HEK293 (cell line): Measurements from ENCODE around the gene EXOC2.

Source experiments
- CTCF ChIA-PET: fragments of 350-600 bp; formaldehyde crosslinking; extraction: SDS; loops from one replicate; lab custom pipeline; 2021; ENCODE audit warnings: antibody characterized with exemption; lab: Yijun Ruan, JAX
- POLR2A ChIA-PET: fragments of 300-600 bp; formaldehyde crosslinking; extraction: SDS; loops from one replicate; lab custom pipeline; 2020; ENCODE audit warnings: antibody characterized with exemption, inconsistent platforms; lab: Yijun Ruan, JAX
- H3K27ac ChIP-seq: fragments of 200-500 bp; sonication (Bioruptor generic); 2 replicates; pipeline ENCODE4 v1.5.1; 2014; ENCODE audit warnings: low read depth, low read length, control low read depth, inconsistent platforms; ENCODE audit errors: extremely low read depth
- H3K36me3 ChIP-seq, 2 experiments: fragments of 200-500 bp in 1 of 2; sonication (Bioruptor generic) in 1 of 2; 1 replicate in 1 of 2; 2 replicates in 1 of 2; pipeline ENCODE4 v1.5.1; 2014 to 2017; ENCODE audit warnings: inconsistent platforms in 2 of 2, low read length in 2 of 2; ENCODE audit not compliant: control insufficient read depth in 2 of 2, insufficient read depth in 1 of 2
- H3K4me1 ChIP-seq: fragments of 200-500 bp; sonication (Bioruptor generic); 2 replicates; pipeline ENCODE4 v1.5.1; 2014; ENCODE audit warnings: mild to moderate bottlenecking, low read length, inconsistent platforms; ENCODE audit not compliant: control insufficient read depth, insufficient read depth
- H3K4me3 ChIP-seq: 2 replicates; pipeline ENCODE4 v1.5.1; 2011; ENCODE audit warnings: low read depth, mild to moderate bottlenecking, control low read depth, low read length, moderate library complexity
- H3K9me3 ChIP-seq: fragments of 200-500 bp; sonication (Bioruptor generic); 2 replicates; pipeline ENCODE4 v1.5.1; 2014; ENCODE audit warnings: low read depth, low read length, inconsistent platforms; ENCODE audit not compliant: control insufficient read depth, insufficient read depth
- PRDM1 ChIP-seq: fragments of 450-650 bp; formaldehyde crosslinking; IDR thresholded peaks from 2 replicates; pipeline ENCODE4; 2016; ENCODE audit warnings: missing biosample characterization, missing genetic modification characterization
- SETDB1 ChIP-seq: IDR thresholded peaks from one replicate; pipeline ENCODE4 v1.6.1; 2017; ENCODE audit warnings: mild to moderate bottlenecking, low read length, moderate library complexity, mixed read lengths; ENCODE audit not compliant: insufficient read length
- SP7 ChIP-seq: fragments of 450-650 bp; formaldehyde crosslinking; IDR thresholded peaks from 2 replicates; pipeline ENCODE4 v1.5.1; 2016; ENCODE audit warnings: missing biosample characterization, missing genetic modification characterization
- YY1 ChIP-seq: fragments of 450-650 bp; formaldehyde crosslinking; IDR thresholded peaks from 2 replicates; pipeline ENCODE4 v1.5.1; 2018; ENCODE audit warnings: missing biosample characterization, missing genetic modification characterization
- ZBTB8A ChIP-seq: fragments of 450-650 bp; formaldehyde crosslinking; IDR thresholded peaks from 2 replicates; pipeline ENCODE4 v1.5.1; 2016; ENCODE audit warnings: missing biosample characterization, missing genetic modification characterization
- ZNF157 ChIP-seq: fragments of 450-650 bp; formaldehyde crosslinking; IDR thresholded peaks from 2 replicates; pipeline ENCODE4 v1.5.1; 2016; ENCODE audit warnings: missing biosample characterization, missing genetic modification characterization
- ZNF16 ChIP-seq: fragments of 450-650 bp; formaldehyde crosslinking; IDR thresholded peaks from 2 replicates; pipeline ENCODE4 v1.5.1; 2016; ENCODE audit warnings: low read depth, missing biosample characterization, missing genetic modification characterization
- ZNF211 ChIP-seq: fragments of 450-650 bp; formaldehyde crosslinking; IDR thresholded peaks from 2 replicates; pipeline ENCODE4 v1.5.1; 2016; ENCODE audit warnings: low read depth, missing biosample characterization, missing genetic modification characterization
- ZNF223 ChIP-seq: fragments of 450-650 bp; formaldehyde crosslinking; IDR thresholded peaks from 2 replicates; pipeline ENCODE4 v1.5.1; 2016; ENCODE audit warnings: missing biosample characterization, missing genetic modification characterization
- ZNF24 ChIP-seq: fragments of 450-650 bp; formaldehyde crosslinking; IDR thresholded peaks from 2 replicates; pipeline ENCODE4 v1.5.1; 2016; ENCODE audit warnings: missing biosample characterization, missing genetic modification characterization
- ZNF426 ChIP-seq: fragments of 450-650 bp; formaldehyde crosslinking; IDR thresholded peaks from 2 replicates; pipeline ENCODE4 v1.5.1; 2017; ENCODE audit warnings: missing biosample characterization, missing genetic modification characterization, mild to moderate bottlenecking, inconsistent platforms, moderate library complexity
- ZNF510 ChIP-seq: fragments of 450-650 bp; formaldehyde crosslinking; IDR thresholded peaks from 2 replicates; pipeline ENCODE4 v1.5.1; 2018; ENCODE audit warnings: mild to moderate bottlenecking, missing genetic modification characterization, missing biosample characterization; ENCODE audit not compliant: insufficient replicate concordance
- ZNF521 ChIP-seq: fragments of 450-650 bp; formaldehyde crosslinking; IDR thresholded peaks from 2 replicates; pipeline ENCODE4 v1.5.1; 2017; ENCODE audit warnings: missing biosample characterization, mild to moderate bottlenecking, missing genetic modification characterization
- ZNF621 ChIP-seq: fragments of 450-650 bp; formaldehyde crosslinking; IDR thresholded peaks from 2 replicates; pipeline ENCODE4 v1.5.1; 2017; ENCODE audit warnings: missing biosample characterization, missing genetic modification characterization
- ZNF791 ChIP-seq: fragments of 450-650 bp; formaldehyde crosslinking; IDR thresholded peaks from 2 replicates; pipeline ENCODE4 v1.5.1; 2016; ENCODE audit warnings: missing biosample characterization, missing genetic modification characterization
- ZXDB ChIP-seq: fragments of 450-650 bp; formaldehyde crosslinking; IDR thresholded peaks from 2 replicates; pipeline ENCODE4 v1.5.1; 2016; ENCODE audit warnings: missing biosample characterization, missing genetic modification characterization
- TF ChIP-seq, protein P1 (sequence below): fragments of 450-650 bp; formaldehyde crosslinking; IDR thresholded peaks from 2 replicates; pipeline ENCODE4 v1.5.1; 2016; ENCODE audit warnings: missing biosample characterization, missing genetic modification characterization
- TF ChIP-seq, protein P2 (sequence below): fragments of 450-650 bp; formaldehyde crosslinking; IDR thresholded peaks from 2 replicates; pipeline ENCODE4 v1.5.1; 2016; ENCODE audit warnings: missing biosample characterization, missing genetic modification characterization
- TF ChIP-seq, protein P3 (sequence below): fragments of 450-650 bp; formaldehyde crosslinking; IDR thresholded peaks from 2 replicates; pipeline ENCODE4 v1.5.1; 2016; ENCODE audit warnings: missing biosample characterization, missing genetic modification characterization, low read depth

The EXOC2 gene

DNA sequence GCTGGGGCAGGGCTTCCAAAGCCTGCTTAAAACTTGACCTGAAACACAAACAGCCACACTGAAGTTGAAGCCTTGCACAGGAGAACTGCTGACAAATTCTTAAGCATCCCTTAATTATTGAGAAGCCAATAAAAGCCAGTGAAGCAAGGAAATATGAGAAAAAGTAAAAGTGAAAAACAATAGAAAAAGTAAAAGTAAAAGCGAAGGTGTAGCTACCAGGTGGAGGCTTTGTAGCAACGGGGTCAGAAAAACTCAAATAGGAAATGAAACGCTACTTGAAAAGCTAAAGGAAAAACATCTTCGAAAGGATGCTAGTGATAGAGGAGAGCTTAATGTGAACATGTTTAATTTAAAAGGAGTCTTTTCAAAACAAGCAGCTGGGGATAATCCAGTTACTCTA is 203.9 kb downstream of the EXOC2 start:
- H3K36me3 ChIP-seq = peaks cover 0 to 34% of the 10 kb centered on the region in 2 experiments; a peak in 1 of 3 replicates
- no peak overlapping the region for H3K4me3 ChIP-seq
- TF ChIP-seq PRDM1 (tag by site-specific recombination) = peak; percentile 71
- no peak for TF ChIP-seq ZNF16
- ChIA-PET CTCF (interaction anchor here (1.1 kb wide), 1 partner anchor 80 kb away, joined by 3 read pairs; no protein-coding TSS in a partner anchor), POLR2A (no interaction called here)
- H3K27ac ChIP-seq = no peak overlapping the region
- no peaks in the 10 kb centered on the region for H3K4me1 ChIP-seq
- H3K9me3 ChIP-seq = no peaks in the 10 kb centered on the region

GRCh38 chr6:487956-488355 is 205.0 kb downstream of the EXOC2 start:
- H3K4me1 ChIP-seq = no peaks in the 10 kb centered on the region
- no peak overlapping the region for H3K27ac ChIP-seq
- H3K9me3 ChIP-seq = 0 out of 2 replicates have a peak, but pooled peaks cover 3% of the 10 kb centered on the region
- H3K4me3 ChIP-seq = no peak overlapping the region
- ChIA-PET POLR2A (no interaction called here), CTCF (no interaction called here)
- peaks cover 0 to 34% of the 10 kb centered on the region in 2 experiments; a peak in 1 of 3 replicates for H3K36me3 ChIP-seq
- no peak for TF ChIP-seq ZNF426 (tag by site-specific recombination)
- no peak for TF ChIP-seq ZNF621 (tag by site-specific recombination)
- no peak for TF ChIP-seq ZXDB (tag by site-specific recombination)
- TF ChIP-seq SP7 (tag by site-specific recombination) = no peak
- no peak for TF ChIP-seq ZNF223 (tag by site-specific recombination)
- TF ChIP-seq ZNF157 = no peak
- TF ChIP-seq YY1 (tag by site-specific recombination) = no peak
- TF ChIP-seq, protein P1, sequence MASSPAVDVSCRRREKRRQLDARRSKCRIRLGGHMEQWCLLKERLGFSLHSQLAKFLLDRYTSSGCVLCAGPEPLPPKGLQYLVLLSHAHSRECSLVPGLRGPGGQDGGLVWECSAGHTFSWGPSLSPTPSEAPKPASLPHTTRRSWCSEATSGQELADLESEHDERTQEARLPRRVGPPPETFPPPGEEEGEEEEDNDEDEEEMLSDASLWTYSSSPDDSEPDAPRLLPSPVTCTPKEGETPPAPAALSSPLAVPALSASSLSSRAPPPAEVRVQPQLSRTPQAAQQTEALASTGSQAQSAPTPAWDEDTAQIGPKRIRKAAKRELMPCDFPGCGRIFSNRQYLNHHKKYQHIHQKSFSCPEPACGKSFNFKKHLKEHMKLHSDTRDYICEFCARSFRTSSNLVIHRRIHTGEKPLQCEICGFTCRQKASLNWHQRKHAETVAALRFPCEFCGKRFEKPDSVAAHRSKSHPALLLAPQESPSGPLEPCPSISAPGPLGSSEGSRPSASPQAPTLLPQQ (tag by site-specific recombination) = no peak
- TF ChIP-seq, protein P2, sequence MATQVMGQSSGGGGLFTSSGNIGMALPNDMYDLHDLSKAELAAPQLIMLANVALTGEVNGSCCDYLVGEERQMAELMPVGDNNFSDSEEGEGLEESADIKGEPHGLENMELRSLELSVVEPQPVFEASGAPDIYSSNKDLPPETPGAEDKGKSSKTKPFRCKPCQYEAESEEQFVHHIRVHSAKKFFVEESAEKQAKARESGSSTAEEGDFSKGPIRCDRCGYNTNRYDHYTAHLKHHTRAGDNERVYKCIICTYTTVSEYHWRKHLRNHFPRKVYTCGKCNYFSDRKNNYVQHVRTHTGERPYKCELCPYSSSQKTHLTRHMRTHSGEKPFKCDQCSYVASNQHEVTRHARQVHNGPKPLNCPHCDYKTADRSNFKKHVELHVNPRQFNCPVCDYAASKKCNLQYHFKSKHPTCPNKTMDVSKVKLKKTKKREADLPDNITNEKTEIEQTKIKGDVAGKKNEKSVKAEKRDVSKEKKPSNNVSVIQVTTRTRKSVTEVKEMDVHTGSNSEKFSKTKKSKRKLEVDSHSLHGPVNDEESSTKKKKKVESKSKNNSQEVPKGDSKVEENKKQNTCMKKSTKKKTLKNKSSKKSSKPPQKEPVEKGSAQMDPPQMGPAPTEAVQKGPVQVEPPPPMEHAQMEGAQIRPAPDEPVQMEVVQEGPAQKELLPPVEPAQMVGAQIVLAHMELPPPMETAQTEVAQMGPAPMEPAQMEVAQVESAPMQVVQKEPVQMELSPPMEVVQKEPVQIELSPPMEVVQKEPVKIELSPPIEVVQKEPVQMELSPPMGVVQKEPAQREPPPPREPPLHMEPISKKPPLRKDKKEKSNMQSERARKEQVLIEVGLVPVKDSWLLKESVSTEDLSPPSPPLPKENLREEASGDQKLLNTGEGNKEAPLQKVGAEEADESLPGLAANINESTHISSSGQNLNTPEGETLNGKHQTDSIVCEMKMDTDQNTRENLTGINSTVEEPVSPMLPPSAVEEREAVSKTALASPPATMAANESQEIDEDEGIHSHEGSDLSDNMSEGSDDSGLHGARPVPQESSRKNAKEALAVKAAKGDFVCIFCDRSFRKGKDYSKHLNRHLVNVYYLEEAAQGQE (tag by site-specific recombination) = no peak
- TF ChIP-seq ZNF211 = no peak
- TF ChIP-seq ZBTB8A = no peak
- no peak for TF ChIP-seq ZNF510 (tag by site-specific recombination)
- TF ChIP-seq, protein P3, sequence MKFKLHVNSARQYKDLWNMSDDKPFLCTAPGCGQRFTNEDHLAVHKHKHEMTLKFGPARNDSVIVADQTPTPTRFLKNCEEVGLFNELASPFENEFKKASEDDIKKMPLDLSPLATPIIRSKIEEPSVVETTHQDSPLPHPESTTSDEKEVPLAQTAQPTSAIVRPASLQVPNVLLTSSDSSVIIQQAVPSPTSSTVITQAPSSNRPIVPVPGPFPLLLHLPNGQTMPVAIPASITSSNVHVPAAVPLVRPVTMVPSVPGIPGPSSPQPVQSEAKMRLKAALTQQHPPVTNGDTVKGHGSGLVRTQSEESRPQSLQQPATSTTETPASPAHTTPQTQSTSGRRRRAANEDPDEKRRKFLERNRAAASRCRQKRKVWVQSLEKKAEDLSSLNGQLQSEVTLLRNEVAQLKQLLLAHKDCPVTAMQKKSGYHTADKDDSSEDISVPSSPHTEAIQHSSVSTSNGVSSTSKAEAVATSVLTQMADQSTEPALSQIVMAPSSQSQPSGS (tag by site-specific recombination) = no peak
- no peak for TF ChIP-seq SETDB1
- no peak for TF ChIP-seq ZNF521 (tag by site-specific recombination)
- no peak for TF ChIP-seq ZNF24
- TF ChIP-seq ZNF791 (tag by site-specific recombination) = no peak
